ENCODE measurements around the gene PALD1.

The PALD1 gene

DNA sequence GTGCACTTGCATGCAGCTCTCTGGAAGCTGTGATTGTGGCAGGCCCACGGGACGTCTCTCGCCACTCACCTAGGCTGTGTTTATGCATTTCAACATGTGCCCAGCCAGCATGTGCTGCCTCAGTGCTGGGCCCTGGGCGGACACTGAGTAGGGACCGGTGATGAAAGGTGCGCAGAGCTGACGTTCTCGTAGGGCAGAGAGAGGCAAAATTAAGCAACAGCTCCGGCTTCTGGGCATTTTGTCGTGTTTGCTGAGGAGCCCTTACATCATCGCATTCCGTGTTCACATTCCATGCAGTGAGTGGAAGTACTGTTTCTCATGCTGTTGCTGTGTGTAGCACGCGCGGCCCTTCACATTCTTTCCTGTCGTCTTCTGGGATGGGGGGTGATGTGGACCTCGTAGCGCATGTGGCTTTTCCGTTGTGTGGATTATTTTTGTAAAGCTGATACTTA lies 73.4 kb downstream of the PALD1 start:
- in situ Hi-C loops (cut with HindIII; ENCODE audit: low sequenced_read_pairs), result no loop called here

DNA sequence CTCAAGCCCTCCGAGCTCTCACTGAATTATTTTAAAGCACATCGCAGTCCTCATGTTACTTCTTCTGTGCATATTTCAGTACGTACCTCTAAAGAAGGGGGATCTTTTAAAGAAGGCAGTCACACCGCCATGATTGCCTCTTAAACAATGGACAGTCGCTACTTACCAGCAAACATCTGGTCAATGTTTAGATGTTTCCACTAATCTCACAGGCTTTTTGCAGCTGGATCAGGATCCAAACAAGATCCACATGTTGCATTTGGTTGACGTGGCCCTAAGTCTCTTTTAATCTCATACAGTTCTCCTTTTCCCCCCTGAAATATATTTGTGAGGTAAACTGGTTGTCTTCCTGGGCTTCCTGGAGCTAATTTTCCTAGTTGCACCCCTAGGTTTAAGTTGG lies 74.0 kb downstream of the PALD1 start:
- in situ Hi-C loops (cut with HindIII; ENCODE audit: low sequenced_read_pairs), result no loop called here

DNA sequence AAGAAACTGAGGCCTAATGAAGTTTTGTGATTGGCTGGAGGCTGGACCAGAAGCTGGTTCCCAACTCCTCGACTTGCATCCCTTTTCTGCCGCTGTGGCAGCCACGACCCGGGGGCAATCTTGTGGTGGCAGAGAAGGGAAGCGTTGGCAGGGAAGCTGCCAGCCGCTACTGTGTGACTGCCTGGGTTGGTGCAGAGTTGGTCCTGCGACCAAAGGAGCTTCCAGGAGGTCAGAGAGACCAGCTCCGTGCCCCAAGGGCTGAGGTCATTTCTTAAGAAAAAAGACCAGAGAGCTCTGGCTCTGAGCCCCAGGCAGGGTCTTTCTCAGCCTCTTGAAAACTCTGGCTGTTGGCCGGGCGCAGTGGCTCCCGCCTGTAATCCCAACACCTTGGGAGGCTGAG lies 76.8 kb downstream of the PALD1 start:
- in situ Hi-C loops (cut with HindIII; ENCODE audit: low sequenced_read_pairs), result no loop called here

DNA sequence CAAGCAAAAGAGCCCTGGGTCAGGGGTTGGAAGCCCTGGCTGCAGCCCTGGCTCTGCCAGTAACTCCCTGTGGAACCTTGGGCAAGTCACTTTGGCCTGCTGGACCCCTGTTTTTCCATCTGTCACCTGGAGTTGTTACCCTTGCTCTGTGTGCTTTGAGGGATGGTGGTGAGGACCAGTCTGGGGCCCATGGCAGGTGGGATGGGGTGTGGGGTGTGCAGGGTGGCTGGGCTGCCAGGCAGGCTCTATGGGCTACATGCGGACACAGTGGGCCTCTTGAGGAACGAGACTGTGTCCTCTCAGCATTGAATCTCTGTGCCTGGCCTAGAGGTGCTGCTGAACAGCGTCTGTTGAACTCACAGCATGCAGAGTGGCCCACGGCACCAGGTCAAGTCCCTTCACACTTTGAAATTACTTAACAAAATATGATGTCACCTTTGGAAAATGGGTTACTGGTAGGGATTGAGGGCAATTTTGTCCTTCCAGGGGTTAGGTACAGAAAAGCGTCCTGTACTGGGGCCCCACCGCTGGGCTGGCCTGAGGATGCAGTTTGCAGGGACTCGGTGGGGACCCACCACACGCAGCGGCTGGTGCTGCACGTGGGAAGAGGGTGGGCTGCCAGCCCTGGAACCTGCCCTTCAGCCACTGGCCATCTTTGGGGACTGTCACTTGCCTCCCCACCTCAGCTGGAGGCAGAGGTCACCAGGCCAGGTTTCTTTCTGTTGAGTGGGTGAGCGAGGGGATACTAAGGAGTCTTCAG lies 78.7 kb downstream of the PALD1 start:
- in situ Hi-C loops (cut with HindIII; ENCODE audit: low sequenced_read_pairs), result no loop called here

DNA sequence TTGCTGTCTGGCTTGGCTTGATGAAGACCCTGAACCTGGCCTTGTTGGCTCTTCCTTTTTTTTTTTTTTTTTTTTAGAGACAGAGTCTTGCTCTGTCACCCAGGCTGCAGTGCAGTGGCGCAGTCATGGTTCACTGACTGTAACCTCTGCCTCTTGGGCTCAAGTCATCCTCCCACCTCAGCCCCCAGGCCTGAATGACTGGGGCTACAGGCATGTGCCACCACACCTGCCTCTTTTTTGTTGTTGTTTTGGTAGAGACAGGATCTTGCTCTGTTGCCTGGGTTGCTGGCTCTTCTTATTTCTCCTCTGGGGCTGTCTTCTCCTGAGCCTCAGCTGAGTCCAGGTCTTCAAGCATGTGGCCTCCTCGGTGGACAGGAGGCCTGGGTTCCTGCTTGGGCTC lies 79.3 kb downstream of the PALD1 start:
- in situ Hi-C loops (cut with HindIII; ENCODE audit: low sequenced_read_pairs), result no loop called here

DNA sequence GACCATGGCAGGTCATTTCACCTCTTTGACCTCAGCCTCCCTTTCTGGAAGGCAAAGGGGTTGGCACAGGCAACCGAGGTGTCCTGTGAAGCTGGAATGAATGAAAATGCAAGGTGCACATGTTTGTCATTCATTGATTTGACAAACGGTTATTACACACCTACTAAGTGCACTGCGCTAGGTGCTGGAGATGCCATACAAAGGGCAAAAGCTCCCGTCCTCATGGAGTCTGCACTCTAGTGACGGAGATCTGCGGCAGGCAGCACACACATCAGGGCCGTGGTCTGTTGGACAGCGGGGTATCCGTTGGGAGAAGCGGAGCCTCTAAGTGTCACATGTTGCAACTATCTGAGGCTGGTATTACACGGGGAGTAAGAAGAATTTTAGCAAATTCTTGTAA lies 79.7 kb downstream of the PALD1 start:
- in situ Hi-C loops (cut with HindIII; ENCODE audit: low sequenced_read_pairs), result no loop called here

DNA sequence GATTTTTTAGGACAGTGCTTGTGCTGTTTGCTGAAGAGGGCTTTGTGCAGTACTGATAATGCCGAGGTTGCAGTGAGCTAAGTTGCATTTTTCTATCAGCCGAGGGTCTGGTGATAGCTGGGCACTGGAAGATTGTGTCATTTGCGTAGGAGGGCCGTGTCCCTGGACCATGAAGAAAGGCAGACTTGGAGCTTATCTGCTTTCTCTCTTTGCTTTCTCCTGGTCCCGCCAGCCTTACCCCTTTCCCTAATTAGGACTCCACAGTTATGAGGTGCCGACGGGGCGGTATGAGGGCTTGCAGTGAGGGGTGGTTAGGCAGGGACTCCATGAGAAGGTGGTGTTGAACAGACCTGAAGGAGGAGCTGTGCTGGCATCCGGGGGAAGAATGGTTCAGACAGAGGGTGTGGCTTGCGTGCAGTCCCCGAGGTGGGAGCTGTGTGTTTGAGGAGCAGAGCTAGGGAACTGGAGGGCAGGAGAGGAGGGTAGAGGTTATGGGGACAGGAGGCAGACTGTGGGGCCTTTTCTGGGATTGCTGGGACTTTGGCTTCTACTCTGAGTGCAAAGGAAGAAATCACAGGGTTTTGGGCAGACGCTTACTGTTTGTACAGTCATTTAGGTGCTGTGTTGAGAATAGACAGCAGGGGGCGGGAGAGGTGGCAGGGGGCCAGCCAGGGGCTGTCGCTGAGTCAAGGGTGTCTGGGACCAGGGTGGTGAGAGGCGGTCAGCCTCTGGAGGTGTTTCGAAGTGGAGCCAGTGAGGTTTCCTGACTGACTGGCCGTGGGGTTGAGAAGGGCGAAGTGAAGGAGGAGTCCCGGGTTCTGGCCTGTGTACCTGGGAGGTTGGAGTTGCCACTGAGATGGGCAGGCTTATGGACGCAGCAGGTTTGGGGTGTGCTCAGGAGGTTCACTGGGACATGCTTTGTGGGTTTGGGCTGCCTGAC lies 80.6 kb downstream of the PALD1 start:
- in situ Hi-C loops (cut with HindIII; ENCODE audit: low sequenced_read_pairs), result no loop called here

DNA sequence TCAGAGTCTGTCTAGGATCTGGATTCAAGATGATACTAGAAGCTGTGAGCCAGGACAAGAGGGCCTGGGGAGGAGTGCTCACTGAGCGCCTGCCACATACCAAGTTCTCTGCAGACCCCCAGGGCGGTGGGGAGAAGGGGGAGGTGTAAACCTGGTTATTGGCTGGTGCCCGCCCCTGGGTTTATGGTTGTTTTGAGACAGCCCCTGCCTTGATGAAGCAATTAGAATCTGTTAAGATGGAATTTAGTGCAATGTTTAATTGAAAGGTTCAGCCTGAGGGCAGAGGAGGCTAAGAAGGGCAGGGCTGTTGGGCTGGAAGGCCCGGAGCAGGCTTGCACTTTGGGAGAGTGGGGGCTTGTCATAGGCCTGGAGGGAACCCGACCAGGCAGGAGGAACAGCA lies 81.3 kb downstream of the PALD1 start:
- in situ Hi-C loops (cut with HindIII; ENCODE audit: low sequenced_read_pairs), result no loop called here

DNA sequence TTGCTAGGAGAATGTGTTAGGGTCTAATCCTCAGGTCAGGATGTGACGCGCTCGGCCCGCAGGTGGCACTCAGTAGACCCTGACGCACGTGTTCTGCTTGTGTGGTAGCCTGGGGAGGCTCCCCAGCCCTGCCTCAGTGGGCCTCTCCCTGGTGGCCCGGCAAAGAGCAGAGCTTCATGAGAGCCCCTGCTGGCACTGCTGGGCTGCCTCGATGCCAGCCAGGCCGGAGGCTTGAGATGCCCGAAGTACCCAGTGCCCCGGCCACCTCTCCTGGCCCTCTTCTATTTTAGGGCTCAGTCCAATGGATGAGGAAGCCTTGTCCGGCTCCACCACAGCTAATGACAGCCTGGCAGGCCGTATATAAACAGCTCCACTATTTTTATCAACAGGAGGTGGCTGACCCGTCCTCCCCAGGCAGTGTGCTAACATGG lies 82.0 kb downstream of the PALD1 start:
- in situ Hi-C loops (cut with HindIII; ENCODE audit: low sequenced_read_pairs), result no loop called here

DNA sequence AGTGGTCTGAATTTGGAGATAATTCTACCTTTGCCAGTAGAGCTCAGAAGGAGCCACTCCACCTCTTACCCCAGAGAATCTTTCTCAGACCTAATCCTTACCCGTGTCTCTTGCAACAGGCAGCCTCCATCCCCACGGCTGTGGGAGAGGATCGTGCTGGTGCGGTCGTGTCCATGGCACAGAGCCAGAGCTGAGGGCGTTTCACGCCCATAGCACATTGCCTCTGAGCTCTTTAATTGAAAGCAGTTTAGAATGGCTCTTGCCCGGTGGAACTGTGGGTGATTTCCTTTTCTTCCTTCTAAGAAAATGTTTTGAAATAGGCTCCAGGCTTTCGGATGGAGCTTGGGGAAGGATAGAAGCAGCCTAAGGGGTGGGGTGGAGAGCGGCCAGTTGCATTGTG lies 82.5 kb downstream of the PALD1 start:
- in situ Hi-C loops (cut with HindIII; ENCODE audit: low sequenced_read_pairs), result no loop called here

DNA sequence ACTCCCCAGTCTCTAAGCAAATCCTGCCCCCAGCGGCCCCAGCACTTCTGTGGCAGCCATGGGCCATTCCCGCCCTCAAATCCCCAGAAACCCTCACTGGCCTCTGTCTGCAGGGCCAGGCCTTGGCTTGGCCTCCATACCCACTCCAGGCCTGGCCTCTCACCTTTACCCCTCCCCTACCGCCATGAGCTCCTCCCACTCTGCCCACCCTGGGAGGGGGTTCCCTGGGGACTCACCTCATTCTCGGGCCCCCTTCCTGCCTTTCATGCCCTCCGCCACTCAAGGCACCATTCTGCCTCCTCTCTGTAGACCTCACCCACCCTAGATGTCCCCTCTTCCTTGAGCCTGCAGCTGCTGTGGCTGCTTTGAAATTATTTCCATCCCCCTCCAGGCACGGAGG lies 83.0 kb downstream of the PALD1 start:
- in situ Hi-C loops (cut with HindIII; ENCODE audit: low sequenced_read_pairs), result no loop called here

DNA sequence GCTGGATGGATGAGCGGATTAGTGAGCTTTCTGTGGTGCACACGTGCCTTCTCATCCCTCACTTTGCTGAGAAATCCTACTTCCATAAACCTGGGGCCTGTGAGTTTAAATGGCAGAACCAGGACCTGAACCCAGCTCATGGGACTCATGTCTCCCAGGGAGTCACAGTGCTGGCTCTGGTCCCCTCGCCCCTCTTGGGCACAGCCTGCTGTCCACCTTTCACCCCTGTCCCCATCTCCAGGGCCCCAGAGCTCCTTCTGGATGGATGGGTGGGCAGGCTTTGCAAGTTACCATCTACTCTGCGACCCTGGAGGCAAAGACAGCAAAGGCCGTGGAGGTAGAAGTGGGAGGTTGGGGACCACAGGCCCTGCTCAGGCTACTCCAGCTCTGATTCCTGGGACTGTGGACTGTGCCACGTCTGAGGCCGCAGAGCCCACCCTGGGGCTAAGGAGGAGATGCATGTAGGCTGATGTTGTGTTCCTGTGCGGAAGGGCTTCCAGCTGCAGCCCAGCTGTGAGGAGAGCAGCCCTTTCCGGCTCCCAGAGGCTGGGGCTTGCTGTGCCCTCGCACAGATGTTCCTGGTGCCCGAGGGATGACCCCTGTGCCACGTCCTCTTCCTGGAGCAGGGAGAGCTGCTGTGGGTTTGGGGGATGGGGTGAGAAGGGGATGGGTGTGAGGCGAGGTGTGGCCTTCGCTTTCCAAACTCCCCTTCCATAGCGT lies 83.6 kb downstream of the PALD1 start:
- in situ Hi-C loops (cut with HindIII; ENCODE audit: low sequenced_read_pairs), result no loop called here

DNA sequence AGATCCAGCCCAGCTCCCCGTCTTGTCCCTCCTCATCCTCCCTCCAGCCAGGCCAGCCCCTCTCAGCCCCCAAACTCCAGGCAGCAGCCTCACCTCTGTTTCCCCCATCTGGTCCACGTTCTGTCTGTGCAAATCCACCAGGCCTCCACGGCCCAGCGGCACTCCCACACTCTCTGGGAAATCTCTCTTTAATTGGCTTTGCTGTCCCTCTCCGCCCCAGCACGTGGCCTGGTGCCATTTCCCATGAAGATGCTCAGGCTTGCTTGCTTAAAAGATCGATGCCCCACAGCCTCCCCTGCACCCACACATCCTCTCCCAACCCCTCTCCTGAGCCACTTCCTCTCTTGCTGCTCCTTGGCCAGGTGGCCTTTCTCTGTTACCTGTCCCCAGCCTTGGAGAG lies 84.7 kb downstream of the PALD1 start:
- in situ Hi-C loops (cut with HindIII; ENCODE audit: low sequenced_read_pairs), result no loop called here

DNA sequence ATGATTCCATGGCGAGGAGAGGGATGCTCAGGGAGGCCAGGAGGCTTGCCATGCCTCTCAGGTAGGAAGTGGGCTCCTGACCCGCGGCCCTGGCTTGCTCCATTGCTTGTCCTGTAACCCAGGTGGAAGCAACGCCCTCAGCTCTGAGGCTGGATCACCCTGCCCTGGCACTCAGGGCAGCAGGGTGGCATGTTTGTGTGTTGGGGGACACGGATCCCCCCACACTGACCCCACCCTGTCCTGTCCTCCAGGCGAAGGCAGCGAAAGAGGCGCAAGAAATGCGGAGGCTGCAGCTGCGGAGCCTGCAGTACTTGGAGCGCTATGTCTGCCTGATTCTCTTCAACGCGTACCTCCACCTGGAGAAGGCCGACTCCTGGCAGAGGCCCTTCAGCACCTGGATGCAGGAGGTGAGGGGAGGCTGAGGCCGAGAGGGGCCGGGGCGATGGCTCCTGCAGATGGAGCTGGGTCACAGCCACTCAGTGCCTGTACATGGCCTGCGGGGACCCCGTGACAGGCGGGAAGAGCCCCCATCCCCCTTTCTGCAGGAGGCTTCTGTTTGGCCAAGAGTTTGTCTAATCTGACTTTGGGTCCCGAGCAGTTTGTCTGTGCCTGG lies 85.7 kb downstream of the PALD1 start:
- in situ Hi-C loops (cut with HindIII; ENCODE audit: low sequenced_read_pairs), result no loop called here

DNA sequence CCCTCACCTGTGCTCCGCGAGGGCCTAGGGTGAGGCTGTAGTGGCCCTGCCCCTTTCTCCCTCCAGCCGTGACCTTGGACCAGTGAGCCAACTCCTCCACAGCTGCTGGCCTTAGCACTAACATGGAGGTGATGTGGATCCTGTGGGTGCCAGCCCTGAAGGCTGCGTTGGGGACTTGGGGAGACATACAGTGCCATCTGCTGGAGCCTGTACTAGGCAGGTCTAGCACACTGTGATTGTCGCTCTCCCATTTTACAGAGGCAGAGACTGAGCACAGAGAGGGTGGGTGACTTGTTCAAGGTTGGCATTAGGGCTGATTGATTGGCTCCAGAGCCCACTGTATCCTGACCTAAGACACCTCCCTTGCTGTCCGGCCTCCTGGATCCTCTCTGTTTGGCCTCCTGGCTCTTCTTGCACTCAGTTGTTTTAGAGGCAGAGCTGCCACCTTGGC lies 86.4 kb downstream of the PALD1 start:
- in situ Hi-C loops (cut with HindIII; ENCODE audit: low sequenced_read_pairs), result no loop called here

DNA sequence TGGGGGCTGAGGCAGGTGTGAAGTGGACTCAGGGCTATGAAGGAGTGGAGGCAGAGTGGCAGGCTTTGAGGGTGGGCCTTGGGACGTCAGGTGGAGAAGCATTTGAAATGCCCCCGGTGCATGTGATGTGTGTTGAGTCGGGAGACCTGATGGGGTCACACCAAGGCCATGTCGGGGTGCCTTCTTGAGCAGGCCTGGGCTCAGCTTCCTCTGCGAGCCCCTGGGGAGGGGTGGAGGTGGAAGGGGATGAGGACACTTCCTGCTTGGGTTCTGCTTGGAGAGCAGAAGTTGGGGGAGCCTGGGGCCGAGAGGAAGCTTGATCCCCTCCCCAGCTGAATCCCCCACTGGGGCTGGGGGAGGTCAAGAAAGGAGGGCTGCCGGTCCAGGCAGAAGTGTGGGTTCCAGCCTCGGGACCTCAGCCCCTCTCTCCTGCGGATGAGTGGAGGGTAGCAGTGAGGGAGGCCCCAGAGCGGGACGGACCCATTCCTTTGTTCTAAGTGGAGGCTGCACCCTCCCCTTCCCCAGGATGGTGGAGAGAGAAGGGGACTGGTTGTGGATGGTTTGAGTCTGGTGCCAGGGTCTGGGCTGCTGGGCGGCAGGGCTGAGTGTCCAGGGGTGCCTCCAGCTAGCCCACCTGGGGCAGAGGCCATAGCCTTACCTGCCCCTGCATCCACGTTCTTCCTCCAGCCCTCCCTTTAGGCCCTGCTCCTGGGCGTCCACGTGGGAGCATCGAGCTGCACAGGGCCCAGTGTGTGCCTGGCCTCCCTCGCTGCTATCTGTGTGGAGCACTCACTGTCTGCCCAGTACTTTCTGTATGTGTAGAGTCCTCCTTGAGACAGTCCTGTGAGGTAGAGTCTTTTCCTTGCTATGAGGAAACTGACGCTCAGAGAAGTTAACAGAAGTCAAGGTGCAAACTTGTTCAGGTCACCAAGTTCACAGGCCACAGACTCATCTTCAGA lies 87.3 kb downstream of the PALD1 start:
- in situ Hi-C loops (cut with HindIII; ENCODE audit: low sequenced_read_pairs), result no loop called here

DNA sequence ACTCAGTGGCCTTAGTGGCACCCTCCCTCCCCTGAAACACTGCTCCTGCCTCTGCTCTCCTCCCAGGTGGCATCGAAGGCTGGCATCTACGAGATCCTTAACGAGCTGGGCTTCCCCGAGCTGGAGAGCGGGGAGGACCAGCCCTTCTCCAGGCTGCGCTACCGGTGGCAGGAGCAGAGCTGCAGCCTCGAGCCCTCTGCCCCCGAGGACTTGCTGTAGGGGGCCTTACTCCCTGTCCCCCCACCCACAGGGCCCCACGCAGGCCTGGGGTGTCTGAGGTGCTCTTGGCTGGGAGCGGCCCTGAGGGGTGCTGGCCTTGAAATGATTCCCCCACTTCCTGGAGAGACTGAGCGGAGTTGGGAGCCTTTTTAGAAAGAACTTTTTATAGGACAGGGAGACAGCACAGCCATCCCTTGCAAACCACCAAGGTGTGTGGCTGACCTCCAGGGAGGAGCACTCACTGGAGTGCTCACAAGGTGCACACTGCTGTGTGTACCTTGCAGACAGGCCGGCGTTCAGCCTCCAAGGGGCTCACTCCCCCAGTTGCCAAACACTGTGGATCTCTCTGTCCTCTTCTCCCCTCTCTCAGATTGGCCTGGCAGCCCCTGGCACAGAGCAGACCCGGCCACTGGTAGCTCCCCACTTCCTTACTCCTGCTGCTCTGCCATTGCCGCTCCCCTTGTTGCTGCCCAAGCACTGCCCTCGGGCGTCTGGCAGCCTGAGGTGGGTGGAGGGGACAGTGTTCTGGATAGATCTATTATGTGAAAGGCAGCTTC lies 88.1 kb downstream of the PALD1 start:
- in situ Hi-C loops (cut with HindIII; ENCODE audit: low sequenced_read_pairs), result no loop called here

DNA sequence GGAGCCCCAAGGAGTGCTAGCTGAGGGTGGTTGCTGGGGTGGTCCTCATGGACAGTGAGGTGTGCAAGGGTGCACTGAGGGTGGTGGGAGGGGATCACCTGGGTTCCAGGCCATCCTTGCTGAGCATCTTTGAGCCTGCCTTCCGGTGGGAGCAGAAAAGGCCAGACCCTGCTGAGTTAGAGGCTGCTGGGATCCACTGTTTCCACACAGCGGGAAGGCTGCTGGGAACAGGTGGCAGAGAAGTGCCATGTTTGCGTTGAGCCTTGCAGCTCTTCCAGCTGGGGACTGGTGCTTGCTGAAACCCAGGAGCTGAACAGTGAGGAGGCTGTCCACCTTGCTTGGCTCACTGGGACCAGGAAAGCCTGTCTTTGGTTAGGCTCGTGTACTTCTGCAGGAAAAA lies 89.0 kb downstream of the PALD1 start:
- in situ Hi-C loops (cut with HindIII; ENCODE audit: low sequenced_read_pairs), result no loop called here

DNA sequence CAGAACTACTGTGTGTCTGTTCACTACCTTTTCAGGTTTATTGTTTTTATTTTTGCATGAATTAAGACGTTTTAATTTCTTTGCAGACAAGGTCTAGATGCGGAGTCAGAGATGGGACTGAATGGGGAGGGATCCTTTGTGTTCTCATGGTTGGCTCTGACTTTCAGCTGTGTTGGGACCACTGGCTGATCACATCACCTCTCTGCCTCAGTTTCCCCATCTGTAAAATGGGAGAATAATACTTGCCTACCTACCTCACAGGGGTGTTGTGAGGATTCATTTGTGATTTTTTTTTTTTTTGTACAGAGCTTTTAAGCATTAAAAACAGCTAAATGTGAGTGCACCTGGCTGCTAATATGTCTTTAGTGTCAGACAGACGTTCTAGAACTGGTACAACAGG lies 89.5 kb downstream of the PALD1 start:
- in situ Hi-C loops (cut with HindIII; ENCODE audit: low sequenced_read_pairs), result no loop called here
